Posterior vena cava (tissue), 2 donors: ENCODE data around the gene CLHC1. TPM values are rescaled to one million over a fixed set of nuclear protein-coding genes. Genes with fewer than 3 reads are reported as not detected.
A peak's percentile ranks its signal among the peaks of the same experiment; 100 is the strongest.
"Not testable (repeated sequence)": the region's sequence is repeated elsewhere in the genome, so short reads cannot be mapped to it uniquely, and the experiment has no call there.

Source experiments
- DNase-seq: peaks from one replicate; pipeline ENCODE4 v3.0.0-alpha.2; 2020; ENCODE audit warnings: low spot score
- intact Hi-C, 2 donors: fragments of 100-400 bp; cut with DNase I; formaldehyde crosslinking; loops; one replicate each; pipeline versions ENCODE4 v1.14.1 to v1.14.2; 2022 to 2023
- total RNA-seq, 2 donors: library from RNA; stranded (reverse); fragmentation: NEBNext Ultra II Directional; extraction: Animal tissue kit (Norgen Biotek cat#: 25700); gene quantifications; one replicate each; pipeline ENCODE4 v1.2.1, GENCODE V29; 2021
- donor health status: DM: yes; HTN: yes; CAD: no.
- donor health status: DM: yes; HTN: yes; CAD: no.

CLHC1 gene
- total RNA-seq, 2 donors from 2014 or later, result 7.1 to 9.3 TPM

GRCh38 chr2:55158111-55158814 is 73.8 kb downstream of the CLHC1 start:
- DNase-seq, result no peak
- intact Hi-C loops, result no loop called here

- intact Hi-C loops, result no loop called here
- DNase-seq, result no peak
These were observed 74.6 kb downstream of the CLHC1 start for GRCh38 chr2:55157474-55157884.

- no peak for DNase-seq
- intact Hi-C loops, result no loop called here
These were observed 75.1 kb downstream of the CLHC1 start for GRCh38 chr2:55156984-55157383.

GRCh38 chr2:55156326-55156725 is 75.8 kb downstream of the CLHC1 start:
- intact Hi-C loops, result no loop called here
- no peak for DNase-seq

DNA sequence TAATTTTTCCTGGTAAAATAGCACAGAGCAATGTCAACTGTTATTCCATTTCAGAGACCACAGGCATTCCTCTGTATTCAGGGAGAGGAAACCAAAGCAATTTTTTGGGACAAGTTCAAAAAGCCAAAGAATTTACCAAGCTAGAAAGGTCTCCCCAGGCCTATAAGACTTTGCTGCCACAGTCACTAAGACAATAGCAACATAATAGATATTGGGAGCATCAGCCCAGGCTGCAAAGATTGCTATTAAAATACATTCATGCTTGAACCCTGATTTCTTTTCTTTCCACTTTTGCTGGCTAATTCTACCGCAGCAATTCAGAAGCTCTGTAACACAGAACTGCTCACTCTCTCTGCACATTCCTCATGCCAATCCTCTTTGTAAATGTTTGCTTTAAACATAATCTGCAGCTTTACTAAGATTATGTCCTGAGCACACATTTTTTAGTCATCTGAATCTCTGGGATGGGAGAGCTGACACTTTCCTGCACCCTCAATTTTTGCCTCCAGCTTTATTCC is 76.3 kb downstream of the CLHC1 start:
- intact Hi-C loops, result no loop called here
- no peak for DNase-seq

GRCh38 chr2:55155206-55155605 is 76.9 kb downstream of the CLHC1 start:
- no peak for DNase-seq
- intact Hi-C loops, result no loop called here

DNA sequence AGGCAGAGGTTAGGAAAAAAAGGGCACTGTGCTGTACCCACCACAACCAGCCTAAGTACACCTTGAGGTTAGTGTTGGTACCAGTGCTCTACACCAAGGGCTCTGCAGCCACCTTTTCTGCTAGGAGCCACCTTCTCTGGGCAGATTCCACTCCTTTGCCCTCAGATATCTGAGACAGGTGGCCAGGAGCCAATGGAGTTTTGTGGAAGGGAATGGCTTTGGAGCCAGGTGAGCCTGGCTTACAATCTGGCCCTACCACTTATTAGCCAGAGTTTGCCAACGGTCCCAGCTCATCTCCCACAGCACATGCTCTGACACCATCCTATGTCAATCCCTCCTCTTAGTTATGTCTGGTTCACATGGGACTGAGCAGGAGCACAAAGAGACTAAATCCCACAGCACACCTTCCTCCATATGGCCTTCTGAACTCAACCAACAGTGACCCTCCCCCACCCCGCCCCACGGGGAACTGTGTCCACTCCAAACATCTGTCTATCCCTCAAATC is 77.5 kb downstream of the CLHC1 start:
- intact Hi-C loops, result no loop called here
- peak; percentile 63 for DNase-seq

DNA sequence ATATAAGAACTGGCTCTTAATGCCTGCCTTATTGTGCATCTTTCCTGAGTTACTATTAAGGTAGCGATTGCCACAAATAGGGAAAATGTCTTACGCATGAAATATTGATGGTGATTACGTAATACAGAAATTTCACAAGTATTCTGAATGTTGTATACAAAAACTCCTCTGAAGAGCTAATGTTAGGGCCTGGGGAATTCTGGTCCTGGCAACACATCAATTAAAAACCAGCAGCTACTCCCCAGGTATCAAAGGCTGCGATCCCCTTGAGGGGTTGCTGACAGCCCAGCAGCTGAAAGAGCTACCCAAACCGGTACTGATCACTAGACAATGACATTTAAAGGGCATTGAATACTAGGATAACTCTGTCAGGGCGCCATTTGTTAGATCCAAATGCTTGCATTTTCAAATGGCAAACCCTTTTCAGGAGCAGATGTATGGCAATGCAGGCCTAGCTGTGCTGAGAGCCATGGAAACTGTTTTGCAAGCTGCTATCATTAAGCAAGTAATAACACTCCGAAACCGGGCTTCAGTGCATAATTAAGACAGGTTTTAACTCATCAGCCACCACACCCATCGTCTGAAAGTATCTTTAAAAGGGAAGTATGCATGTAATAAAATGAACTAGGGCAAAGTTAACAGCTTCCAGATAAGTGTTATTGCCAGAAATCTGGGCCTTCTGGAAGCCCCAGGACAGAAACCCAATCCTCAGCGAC is 78.4 kb downstream of the CLHC1 start:
- intact Hi-C loops, result no loop called here
- no peak for DNase-seq

- peak; percentile 9 for DNase-seq
- intact Hi-C loops, result no loop called here
These were observed 79.3 kb downstream of the CLHC1 start for GRCh38 chr2:55152475-55153412.

GRCh38 chr2:55151733-55152433 is 80.2 kb downstream of the CLHC1 start:
- intact Hi-C loops, result no loop called here
- peak; percentile 20 for DNase-seq

DNA sequence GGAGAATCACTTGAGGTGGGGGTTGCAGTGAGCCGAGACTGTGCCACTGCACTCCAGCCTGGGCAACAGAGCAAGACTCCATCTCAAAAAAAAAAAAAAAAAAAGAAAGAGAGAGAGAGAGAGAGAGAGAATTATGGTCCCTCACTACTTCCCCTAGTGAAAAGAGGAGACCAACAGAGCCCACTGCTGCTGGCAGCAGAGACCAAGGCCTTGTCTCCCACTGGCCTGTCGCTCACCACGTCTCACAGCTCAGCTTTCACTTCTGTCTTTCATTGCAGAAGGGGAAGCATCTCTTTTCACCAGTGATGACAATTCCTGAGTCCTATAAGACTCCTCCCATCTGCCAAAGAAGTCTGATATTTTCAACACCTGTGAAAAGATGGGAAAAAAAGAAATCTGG is 81.3 kb downstream of the CLHC1 start:
- no peak for DNase-seq
- intact Hi-C loops, result no loop called here

DNA sequence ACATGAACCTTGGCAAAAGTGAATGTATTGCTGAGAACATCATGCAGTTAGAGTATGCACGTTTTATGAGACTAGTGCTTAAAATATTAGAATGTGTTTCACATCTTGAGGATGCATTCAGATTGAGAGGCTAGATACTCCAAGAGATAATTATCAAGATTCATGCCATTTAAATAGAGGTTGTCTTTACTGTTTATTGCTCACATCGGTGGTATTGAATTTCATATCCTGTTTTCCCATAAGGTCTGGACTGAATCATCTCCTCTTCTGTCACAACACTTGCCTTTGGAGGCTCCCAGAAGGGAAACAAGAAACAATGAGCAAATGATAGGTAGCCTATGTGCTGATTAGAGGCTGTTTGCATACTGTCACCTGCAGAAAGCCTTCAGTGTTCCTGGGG is 83.8 kb downstream of the CLHC1 start:
- intact Hi-C loops, result no loop called here
- DNase-seq, result no peak

GRCh38 chr2:55147531-55147930 is 84.6 kb downstream of the CLHC1 start:
- intact Hi-C loops, result no loop called here
- DNase-seq, result no peak

DNA sequence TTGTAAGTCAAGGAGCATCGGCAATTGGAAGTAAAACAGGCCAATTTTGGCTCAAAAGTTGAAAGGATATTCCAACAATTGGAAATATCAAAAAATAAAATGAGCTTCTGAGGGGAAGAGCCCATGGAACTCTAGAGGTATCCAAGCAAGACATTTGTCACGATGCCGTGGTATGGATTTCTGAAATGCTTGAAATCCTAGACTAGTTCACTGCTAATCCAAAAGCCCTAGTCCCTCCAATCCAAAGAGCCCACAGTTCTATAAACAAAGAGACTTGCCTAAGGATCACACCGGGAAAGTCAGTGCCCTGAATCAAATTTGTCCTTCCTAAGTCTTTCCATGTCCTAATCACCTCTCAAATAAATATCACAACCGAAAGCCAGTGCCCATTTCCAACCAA is 85.1 kb downstream of the CLHC1 start:
- intact Hi-C loops, result no loop called here
- no peak for DNase-seq

GRCh38 chr2:55146263-55146662 is 85.8 kb downstream of the CLHC1 start:
- intact Hi-C loops, result no loop called here
- DNase-seq, result no peak

GRCh38 chr2:55144922-55145820 is 86.9 kb downstream of the CLHC1 start:
- intact Hi-C loops, result no loop called here

GRCh38 chr2:55143706-55144105 is 88.4 kb downstream of the CLHC1 start:
- DNase-seq, intact Hi-C loops: not testable (repeated sequence)

More at GRCh38 chr2:55144922-55145820, 86.9 kb downstream of the CLHC1 start:
- DNase-seq, result no peak

- intact Hi-C loops, result no loop called here
These were observed 89.6 kb downstream of the CLHC1 start for GRCh38 chr2:55142518-55142917.

More at GRCh38 chr2:55142518-55142917, 89.6 kb downstream of the CLHC1 start:
- no peak for DNase-seq
